Measurements from ENCODE around the gene ATP8B3.

Gene ATP8B3

GRCh38 chr19:1849886-1850398 is 37.9 kb upstream of the ATP8B3 start:
- Histone ChIP-seq H3K9me2 (replicated peaks; ENCODE audit: insufficient read depth, low read length) (no peaks in the 10 kb centered on the region), H3K9ac (ENCODE audit: low read length) (no peak overlapping the region), H2AFZ (ENCODE audit: low read depth, low read length, severe bottlenecking) (no peak overlapping the region), H3K27me3 (ENCODE audit: low read length) (no peaks in the 10 kb centered on the region), H3K79me2 (ENCODE audit: insufficient read depth, low read length) (peaks cover 45% of the 10 kb centered on the region), H4K20me1 (ENCODE audit: low read depth, low read length) (peaks cover 11% of the 10 kb centered on the region; the same call in 1 of the 2 replicates), H3K4me3 (ENCODE audit: insufficient read depth, low read length, poor library complexity, severe bottlenecking) (no peak overlapping the region), H3K4me2 (ENCODE audit: low read depth, low read length, poor library complexity, severe bottlenecking) (no peak overlapping the region), H3K36me3 (ENCODE audit: low read length) (no peaks in the 10 kb centered on the region), H3K9me3 (ENCODE audit: insufficient read depth, low read length) (no peaks in the 10 kb centered on the region), H3F3A (ENCODE audit: insufficient read depth) (peaks cover 13% of the 10 kb centered on the region), H3K27ac (ENCODE audit: low read depth, low read length) (no peak overlapping the region)
- TF ChIP-seq EZH2phosphoT487 (conservative IDR thresholded peaks at IDR 0.05; ENCODE audit: low read length): no peak
- TF ChIP-seq, protein P1, sequence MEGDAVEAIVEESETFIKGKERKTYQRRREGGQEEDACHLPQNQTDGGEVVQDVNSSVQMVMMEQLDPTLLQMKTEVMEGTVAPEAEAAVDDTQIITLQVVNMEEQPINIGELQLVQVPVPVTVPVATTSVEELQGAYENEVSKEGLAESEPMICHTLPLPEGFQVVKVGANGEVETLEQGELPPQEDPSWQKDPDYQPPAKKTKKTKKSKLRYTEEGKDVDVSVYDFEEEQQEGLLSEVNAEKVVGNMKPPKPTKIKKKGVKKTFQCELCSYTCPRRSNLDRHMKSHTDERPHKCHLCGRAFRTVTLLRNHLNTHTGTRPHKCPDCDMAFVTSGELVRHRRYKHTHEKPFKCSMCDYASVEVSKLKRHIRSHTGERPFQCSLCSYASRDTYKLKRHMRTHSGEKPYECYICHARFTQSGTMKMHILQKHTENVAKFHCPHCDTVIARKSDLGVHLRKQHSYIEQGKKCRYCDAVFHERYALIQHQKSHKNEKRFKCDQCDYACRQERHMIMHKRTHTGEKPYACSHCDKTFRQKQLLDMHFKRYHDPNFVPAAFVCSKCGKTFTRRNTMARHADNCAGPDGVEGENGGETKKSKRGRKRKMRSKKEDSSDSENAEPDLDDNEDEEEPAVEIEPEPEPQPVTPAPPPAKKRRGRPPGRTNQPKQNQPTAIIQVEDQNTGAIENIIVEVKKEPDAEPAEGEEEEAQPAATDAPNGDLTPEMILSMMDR (IDR thresholded peaks at IDR 0.05; ENCODE audit: insufficient read depth, low read length, poor library complexity, severe bottlenecking): no peak

DNA sequence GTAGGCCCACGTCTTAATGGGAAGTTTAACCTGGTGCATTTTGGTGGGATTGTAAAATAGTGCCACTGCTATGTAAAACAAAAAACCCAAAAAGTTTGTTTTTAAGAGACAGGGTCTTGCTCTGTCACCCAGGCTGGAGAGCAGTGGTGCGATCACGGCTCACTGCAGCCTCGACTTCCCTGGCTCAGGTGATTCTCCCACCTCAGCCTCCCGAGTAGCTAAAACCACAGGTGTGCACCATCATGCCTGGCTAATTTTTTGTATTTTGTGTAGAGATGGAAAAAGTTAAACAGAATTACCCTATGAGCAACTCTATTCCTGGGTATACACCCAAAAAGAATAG is 37.0 kb upstream of the ATP8B3 start:
- TF ChIP-seq, protein P1 (IDR thresholded peaks at IDR 0.05; ENCODE audit: insufficient read depth, low read length, poor library complexity, severe bottlenecking): no peak
- no peak for TF ChIP-seq EZH2phosphoT487 (conservative IDR thresholded peaks at IDR 0.05; ENCODE audit: low read length)
- Histone ChIP-seq H4K20me1 (ENCODE audit: low read depth, low read length) (peaks cover 11% of the 10 kb centered on the region; the same call in 1 of the 2 replicates), H3F3A (ENCODE audit: insufficient read depth) (peaks cover 13% of the 10 kb centered on the region), H3K36me3 (ENCODE audit: low read length) (no peaks in the 10 kb centered on the region), H3K4me3 (ENCODE audit: insufficient read depth, low read length, poor library complexity, severe bottlenecking) (peak overlapping the region; percentile 44), H3K9me2 (replicated peaks; ENCODE audit: insufficient read depth, low read length) (no peaks in the 10 kb centered on the region), H3K9me3 (ENCODE audit: insufficient read depth, low read length) (no peaks in the 10 kb centered on the region), H3K4me2 (ENCODE audit: low read depth, low read length, poor library complexity, severe bottlenecking) (peak overlapping the region; percentile 77), H3K27ac (ENCODE audit: low read depth, low read length) (peak overlapping the region; percentile 93), H2AFZ (ENCODE audit: low read depth, low read length, severe bottlenecking) (no peak overlapping the region), H3K9ac (ENCODE audit: low read length) (0 out of 2 replicates have a peak overlapping the region, but pooled peaks have one; percentile 98), H3K79me2 (ENCODE audit: insufficient read depth, low read length) (peaks cover 52% of the 10 kb centered on the region), H3K27me3 (ENCODE audit: low read length) (no peaks in the 10 kb centered on the region)

- H3K27ac ChIP-seq (ENCODE audit: low read depth, low read length): peak within 1 kb of the TSS; percentile 93
- H2AFZ ChIP-seq (ENCODE audit: low read depth, low read length, severe bottlenecking): peak within 1 kb of the TSS; percentile 63
- H3K36me3 ChIP-seq (ENCODE audit: low read length): no peaks in the 10 kb centered on the region
- H4K20me1 ChIP-seq (ENCODE audit: low read depth, low read length): peaks cover 11% of the 10 kb centered on the region; the same call in 1 of the 2 replicates
- no peaks in the 10 kb centered on the region for H3K9me3 ChIP-seq (ENCODE audit: insufficient read depth, low read length)
- no peaks in the 10 kb centered on the region for H3K9me2 ChIP-seq (replicated peaks; ENCODE audit: insufficient read depth, low read length)
- H3K27me3 ChIP-seq (ENCODE audit: low read length): no peaks in the 10 kb centered on the region
- peaks cover 13% of the 10 kb centered on the region for H3F3A ChIP-seq (ENCODE audit: insufficient read depth)
- TF ChIP-seq, protein P1 (IDR thresholded peaks at IDR 0.05; ENCODE audit: insufficient read depth, low read length, poor library complexity, severe bottlenecking): peak; percentile 89
- TF ChIP-seq EZH2phosphoT487 (conservative IDR thresholded peaks at IDR 0.05; ENCODE audit: low read length): no peak
- peaks cover 57% of the 10 kb centered on the region for H3K79me2 ChIP-seq (ENCODE audit: insufficient read depth, low read length)
- peak within 1 kb of the TSS; percentile 77 for H3K4me2 ChIP-seq (ENCODE audit: low read depth, low read length, poor library complexity, severe bottlenecking)
- H3K4me3 ChIP-seq (ENCODE audit: insufficient read depth, low read length, poor library complexity, severe bottlenecking): peak within 1 kb of the TSS; percentile 92
- peak within 1 kb of the TSS; percentile 98 for H3K9ac ChIP-seq (ENCODE audit: low read length)
Measured at GRCh38 chr19:1848399-1849131, 36.5 kb upstream of the ATP8B3 start, which contains the start of gene REXO1. Gene REXO1, minus strand, starts transcription at chr19:1848483. Its CDS starts 125 bp downstream, at chr19:1848358.

All from SU-DHL-6 (cell line).